GM13977 (cell line): Measurements from ENCODE around the gene ADGRB2.

ENCODE experiments used
- DNase-seq: peaks from one replicate; pipeline ENCODE4 v3.0.0; 2012; ENCODE audit warnings: low spot score
- in situ Hi-C: fragments of 300-500 bp; cut with MboI; formaldehyde crosslinking; loops from one replicate; pipeline ENCODE4 v1.12.0; 2022; ENCODE audit warnings: low sequenced_read_pairs, low pct_unique_long_range_greater_than_20kb, mixed read lengths, inconsistent platforms; ENCODE audit not compliant: unreplicated experiment
- TF ChIP-seq, protein P1 (sequence below): IDR thresholded peaks from 2 replicates; pipeline ENCODE4 v1.5.1; 2012; ENCODE audit warnings: mild to moderate bottlenecking, control low read depth; ENCODE audit not compliant: insufficient read depth; ENCODE audit errors: extremely low read depth, missing control alignments

Gene ADGRB2

DNA sequence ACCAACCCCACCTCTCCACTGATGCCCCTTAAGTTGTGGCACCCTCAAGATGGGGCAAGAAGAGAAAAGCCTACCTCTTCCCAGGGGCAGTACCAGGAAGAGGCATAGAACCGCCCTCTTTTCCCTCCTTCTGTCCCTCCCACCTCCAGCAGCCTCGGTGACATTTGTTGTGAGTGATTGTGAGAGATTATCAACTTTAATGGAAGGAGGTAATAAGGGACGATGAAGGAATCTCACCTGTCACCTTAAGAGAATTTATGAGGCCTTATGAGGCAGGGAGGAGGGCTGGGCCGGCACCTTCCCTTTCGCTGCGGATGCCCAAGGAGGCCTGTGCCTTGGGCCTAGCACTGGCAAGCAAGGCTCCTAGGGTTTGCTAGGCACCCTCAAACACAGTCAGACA, 1.4 kb upstream of the ADGRB2 start:
- TF ChIP-seq, protein P1, sequence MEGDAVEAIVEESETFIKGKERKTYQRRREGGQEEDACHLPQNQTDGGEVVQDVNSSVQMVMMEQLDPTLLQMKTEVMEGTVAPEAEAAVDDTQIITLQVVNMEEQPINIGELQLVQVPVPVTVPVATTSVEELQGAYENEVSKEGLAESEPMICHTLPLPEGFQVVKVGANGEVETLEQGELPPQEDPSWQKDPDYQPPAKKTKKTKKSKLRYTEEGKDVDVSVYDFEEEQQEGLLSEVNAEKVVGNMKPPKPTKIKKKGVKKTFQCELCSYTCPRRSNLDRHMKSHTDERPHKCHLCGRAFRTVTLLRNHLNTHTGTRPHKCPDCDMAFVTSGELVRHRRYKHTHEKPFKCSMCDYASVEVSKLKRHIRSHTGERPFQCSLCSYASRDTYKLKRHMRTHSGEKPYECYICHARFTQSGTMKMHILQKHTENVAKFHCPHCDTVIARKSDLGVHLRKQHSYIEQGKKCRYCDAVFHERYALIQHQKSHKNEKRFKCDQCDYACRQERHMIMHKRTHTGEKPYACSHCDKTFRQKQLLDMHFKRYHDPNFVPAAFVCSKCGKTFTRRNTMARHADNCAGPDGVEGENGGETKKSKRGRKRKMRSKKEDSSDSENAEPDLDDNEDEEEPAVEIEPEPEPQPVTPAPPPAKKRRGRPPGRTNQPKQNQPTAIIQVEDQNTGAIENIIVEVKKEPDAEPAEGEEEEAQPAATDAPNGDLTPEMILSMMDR = no peak
- in situ Hi-C loops = no loop called here
- no peak for DNase-seq

DNA sequence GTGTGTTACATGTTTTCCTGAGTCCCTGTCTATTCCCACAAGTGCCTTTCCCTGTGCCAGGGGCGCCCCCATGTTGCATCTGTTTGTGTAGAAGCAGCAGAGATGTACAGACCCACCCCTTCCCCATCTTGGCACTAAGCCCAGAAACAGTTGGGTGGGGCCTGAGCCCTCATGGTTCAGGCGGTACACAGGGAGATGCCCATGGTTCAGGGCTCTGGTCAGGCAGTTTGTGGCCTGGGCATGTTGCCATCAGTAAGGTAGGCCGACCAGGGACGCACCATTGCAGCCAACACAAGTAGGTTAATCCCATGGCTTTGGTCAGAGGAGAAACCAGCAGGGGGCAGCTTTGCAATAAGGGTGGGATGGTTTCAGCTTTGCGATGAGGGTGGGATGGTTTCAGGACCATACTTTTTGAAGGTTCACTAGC, 914 bp upstream of the ADGRB2 start:
- in situ Hi-C loops = no loop called here
- no peak for DNase-seq
- TF ChIP-seq, protein P1 = peak; percentile 39

DNA sequence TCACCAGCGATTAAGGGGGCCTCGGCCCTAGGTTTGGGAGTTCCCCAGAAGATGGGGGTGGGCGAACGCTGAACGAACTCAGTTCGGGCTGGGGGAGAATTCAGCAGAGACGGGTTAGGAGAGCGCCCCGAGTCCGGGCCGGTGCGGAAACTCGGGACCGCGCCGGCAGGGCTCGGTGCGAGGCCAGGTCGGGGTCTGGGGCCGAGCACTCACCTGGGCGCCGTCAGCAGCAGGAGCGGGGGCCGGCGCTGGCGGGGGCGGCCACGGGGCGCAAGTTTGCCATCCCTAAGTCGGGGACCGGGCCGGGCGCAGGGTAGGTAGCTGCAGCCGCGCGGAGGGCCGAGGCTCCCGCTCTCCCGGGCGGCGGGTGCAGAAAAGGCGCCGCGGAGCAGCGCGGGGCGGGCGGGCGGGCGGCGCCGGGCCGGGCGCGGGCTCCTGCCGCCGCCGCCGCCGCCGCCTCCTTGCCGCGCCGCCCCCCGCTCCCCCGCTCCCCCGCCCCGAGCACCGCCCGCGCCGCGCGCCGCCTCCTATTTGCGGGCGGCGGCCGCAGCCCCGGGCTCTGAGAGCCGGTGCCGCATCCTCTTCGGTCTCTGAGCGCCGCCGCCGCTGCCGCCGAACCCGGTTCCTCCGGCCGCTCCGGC, 349 bp downstream of the ADGRB2 start:
- DNase-seq = peak; percentile 48
- TF ChIP-seq, protein P1 = no peak
- in situ Hi-C loops = no loop called here

DNA sequence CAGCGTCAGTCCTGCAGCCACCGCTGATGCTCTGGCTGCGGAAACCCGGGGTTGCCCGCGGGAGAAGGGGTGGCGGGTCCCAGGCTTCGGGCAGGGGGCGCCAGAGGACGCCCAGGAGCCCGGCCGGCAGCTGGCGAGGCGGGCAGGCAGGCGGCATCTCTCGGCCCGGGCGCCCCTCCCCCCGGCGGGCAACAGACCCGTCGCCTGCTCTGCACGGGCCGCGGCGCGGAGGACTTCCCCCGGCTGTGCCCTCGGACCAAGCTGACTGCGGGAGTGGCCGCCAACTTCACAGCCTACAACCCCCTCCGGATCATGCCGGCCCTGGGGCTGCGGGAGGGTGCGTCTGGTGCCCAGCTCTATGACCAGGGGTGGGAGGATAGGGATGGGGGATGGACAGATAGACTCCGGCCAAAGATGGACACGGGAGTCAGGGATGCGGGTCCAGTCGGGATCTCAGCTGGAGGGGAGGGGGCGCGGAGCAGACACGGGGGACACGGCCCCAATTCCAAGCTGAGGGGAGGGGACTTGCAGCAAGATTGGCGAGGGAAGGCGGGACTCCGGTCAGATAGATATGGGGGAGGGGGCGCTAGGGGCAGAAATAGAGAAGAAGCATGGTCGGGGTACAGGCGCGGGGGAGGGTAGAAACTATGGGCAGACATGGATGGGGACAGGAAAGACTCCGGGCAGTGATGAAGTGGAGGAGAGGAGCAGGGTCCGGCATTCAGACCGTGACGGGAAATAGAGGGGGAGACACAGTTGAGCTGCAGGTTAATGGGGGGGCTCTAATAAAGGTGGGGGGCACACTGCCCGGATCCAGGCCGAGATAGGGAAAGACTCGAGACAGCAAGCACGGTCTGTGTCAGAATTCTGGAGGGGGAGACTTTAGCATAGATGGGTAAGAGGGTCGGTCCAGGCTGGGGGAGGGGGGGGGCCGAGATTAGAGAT, 1.1 kb downstream of the ADGRB2 start:
- in situ Hi-C loops = no loop called here
- peak; percentile 82 for DNase-seq
- TF ChIP-seq, protein P1 = peak; percentile 70

DNA sequence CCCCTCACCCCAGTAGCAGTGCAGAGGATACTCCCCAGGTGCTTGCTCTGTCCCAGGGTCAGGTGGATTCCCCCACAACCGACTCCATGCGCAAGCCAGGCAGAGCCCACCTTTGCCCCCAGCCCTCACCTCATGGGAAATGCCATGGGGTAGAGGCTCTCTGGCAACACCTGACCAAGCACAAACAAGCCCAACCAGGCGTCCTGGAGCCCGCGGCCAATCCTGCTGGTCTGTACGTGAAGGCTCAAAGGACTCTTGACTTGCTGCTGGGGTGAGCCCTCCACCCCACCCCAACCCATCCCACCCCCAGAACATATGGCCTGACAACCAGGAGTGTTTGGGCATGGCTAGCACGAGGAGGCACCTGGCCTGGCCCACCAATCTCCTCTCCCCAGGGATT, 1.8 kb downstream of the ADGRB2 start:
- TF ChIP-seq, protein P1 = no peak
- no peak for DNase-seq
- in situ Hi-C loops = no loop called here

DNA sequence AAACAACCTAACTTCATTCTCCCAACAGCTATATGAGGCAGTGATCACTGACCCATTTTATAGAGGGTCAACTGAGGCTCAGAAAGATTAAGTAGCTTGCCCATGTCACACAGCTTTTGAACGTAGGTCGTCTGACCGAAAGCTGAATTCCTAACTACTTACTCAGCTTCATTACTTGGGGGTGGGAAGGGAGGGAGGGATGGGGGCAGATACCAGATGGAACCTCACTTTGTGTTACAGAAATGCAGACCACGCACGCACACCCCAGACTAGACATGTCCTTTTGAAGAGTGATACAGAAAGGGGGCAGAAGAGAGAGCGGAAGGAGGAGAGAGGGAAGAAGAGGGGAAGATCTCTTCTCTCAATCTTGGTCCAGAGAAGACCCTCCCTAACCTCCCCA, 2.3 kb downstream of the ADGRB2 start:
- in situ Hi-C loops = no loop called here
- DNase-seq = no peak
- TF ChIP-seq, protein P1 = no peak
